Fibroblast of lung (primary cell): Measurements from ENCODE around the gene SRP72.

ENCODE experiments used
- CTCF ChIP-seq, 2 donors: IDR thresholded peaks in 1 of 2; conservative IDR thresholded peaks in 1 of 2; 1 replicate in 1 of 2; 2 replicates in 1 of 2; pipeline ENCODE4 v1.5.1; 2011 to 2012; ENCODE audit warnings: low read length in 2 of 2, control low read depth in 1 of 2, inconsistent platforms in 1 of 2, low read depth in 1 of 2, mild to moderate bottlenecking in 1 of 2
- EZH2 ChIP-seq: IDR thresholded peaks from 2 replicates; pipeline ENCODE4 v1.5.1; 2012; ENCODE audit warnings: low read length, control low read depth, mild to moderate bottlenecking; ENCODE audit errors: missing control alignments

- TF ChIP-seq CTCF (conservative IDR thresholded peaks at IDR 0.05 in 1 of 2, IDR thresholded peaks at IDR 0.05 in 1 of 2; ENCODE audit: low read depth in 1 of 2, low read length in 2 of 2), result no peak
- TF ChIP-seq EZH2, result no peak
Observed at GRCh38 chr4:56550642-56551041, 83.2 kb downstream of the SRP72 start.
